GM19452 (cell line): Measurements from ENCODE around the gene HABP4.
"Not testable (repeated sequence)": the region's sequence is repeated elsewhere in the genome, so short reads cannot be mapped to it uniquely, and the experiment has no call there.

Source experiments
- ATAC-seq: cut with Tn5 transposase; IDR thresholded peaks from one replicate; pipeline ENCODE4 v1.9.1; 2021; ENCODE audit not compliant: unreplicated experiment

The HABP4 gene

DNA sequence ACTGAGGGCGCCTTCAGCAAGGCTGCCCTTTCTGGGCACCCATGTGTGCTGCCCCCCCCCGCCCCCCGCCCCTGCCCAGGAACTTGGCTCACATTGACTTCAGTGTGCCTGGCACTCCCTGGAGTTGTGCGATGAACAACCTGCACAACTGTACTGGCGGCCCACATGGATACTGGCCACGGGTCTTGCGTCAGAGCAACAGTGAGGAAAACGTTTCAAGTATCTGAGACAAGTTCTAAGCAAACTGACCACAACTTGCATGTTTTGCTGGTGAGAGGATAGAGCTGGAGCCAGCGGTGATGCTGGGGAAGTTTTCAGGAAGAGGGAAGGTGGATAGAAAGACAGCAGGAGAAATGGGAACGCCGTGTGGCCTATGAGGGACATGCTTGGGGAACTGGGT is 45.4 kb downstream of the HABP4 start:
- ATAC-seq, result no peak

DNA sequence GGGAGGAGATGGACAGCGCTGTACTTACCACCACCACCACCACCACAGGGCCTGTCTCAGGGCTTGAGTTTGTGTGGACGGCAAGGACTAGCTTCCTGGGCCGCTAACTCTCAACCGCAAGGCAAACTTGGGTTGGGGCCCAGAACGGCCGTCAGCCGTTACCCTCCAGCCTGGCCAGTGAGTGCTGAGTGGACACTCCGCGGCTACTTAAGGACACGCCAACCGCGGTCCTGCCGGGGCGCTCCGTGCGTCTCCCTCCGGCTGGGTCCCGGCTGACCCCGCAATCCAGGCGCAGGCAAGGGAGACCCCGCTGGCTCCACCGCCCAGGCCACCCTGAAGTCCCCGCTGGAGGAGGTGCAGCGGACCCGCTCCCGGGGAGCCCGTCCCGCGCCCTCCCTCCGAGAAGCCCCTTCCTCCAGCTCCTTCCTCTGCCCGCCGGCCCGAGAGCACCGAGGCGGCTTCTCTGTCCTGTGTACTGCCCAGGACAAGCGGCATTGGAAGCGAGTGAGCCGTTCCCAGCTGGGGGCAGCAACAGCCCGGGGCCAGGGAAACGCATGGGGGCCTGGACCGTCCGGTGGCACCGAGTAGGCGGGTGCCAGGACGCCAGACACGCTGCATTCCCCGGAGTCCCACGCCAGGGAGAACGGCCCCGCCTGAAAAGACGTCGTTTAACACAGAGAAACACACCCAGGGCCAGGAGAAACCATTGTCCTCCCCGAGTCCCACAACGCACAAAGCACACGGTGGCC is 46.6 kb downstream of the HABP4 start:
- ATAC-seq, result no peak

DNA sequence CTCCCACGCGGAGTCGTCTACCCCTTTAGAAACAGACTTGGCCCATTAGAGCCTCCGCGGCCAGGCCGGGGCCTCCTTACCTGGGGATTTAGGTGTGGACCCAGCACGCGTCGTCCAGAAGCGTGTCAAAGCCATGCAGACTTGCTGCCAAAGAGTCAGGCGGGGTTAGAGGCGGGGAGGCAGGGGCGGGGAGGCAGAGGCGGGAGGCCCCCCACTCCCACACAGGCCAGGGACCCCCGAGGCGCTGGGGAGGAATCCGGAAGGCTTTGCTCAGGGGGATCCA is 47.1 kb downstream of the HABP4 start:
- ATAC-seq, result no peak

DNA sequence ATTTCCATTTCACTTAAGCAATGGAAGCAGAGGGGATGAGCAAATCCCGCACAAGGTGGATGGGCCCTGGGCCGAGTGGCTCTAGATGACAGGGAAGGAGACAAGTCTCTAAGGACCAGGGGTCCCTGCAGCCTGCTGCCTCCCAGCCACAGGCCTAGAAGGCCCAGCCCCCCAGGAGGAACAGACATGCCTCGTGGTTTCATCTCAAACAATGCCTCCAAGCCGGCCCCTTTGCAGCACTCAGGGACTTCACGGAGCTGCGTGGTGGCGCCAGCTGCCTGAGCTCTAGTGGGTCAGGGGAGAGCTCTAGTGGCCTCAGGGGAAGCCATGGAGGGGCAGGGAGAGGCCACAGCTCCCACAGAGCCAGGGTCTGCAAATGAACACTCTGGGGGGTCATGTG is 48.8 kb downstream of the HABP4 start:
- no peak for ATAC-seq

DNA sequence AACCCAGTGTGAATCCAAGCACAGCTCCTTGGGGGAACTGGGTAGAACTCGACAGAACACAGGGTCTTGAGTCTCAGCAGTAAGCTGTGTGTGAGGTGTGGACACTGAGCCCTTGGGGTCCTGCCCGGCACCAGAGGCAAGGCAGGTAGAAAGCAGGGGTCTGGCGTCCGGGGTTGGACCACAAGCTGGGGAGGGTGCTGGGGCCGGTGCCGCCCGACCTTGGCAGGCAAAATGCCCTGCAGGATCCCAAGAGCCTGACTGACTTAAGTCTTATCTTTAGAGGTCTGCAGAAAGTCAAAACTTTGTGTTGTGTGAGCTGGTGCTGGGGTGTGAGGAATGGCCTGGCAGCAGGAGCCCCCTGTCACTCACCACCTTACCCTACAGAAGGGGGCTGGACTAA is 49.3 kb downstream of the HABP4 start:
- ATAC-seq, result no peak

DNA sequence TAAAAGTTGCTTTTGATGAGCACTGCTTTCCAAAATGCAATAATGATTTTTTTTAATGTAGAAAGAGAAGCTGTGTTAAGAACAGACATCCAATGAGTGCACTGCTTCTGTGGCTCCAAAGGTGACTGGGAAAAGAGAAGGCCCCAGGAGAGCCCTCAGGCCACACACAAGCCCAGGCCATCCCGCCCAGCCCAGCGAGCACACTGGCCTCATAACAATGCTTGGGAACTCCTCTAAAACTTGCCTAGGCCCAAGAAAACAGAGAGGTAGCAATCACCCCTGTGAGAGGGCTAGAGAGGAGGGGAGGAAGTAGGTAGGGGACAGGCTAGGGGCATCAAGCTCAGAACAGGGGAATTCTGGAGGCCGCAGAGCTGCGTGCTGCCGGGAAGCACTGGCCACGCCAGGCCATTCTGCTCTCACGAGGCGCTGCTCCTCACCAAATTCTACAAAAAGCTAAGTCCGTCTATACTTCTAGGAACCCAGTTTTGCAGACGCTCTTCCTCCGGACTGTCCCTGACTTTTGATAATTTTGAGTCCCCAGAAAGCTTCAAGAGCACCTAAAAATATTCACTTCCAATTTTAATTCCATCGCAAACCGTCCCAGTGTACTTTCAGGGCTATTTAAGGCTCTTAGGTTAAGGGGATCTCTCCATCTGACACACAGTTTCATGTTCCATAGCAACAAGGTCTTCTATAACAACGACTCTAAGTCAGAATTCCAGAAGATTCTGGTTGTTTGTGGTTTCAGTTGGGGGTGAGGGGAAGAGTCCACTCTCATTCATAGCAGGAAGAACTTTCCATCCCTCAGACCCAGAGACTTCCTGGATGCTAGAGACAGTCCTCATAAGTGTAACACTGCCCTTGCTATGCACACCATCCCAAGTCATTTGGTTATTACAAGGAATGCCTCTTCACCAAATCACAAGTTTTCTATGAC is 51.0 kb downstream of the HABP4 start:
- ATAC-seq, result no peak

DNA sequence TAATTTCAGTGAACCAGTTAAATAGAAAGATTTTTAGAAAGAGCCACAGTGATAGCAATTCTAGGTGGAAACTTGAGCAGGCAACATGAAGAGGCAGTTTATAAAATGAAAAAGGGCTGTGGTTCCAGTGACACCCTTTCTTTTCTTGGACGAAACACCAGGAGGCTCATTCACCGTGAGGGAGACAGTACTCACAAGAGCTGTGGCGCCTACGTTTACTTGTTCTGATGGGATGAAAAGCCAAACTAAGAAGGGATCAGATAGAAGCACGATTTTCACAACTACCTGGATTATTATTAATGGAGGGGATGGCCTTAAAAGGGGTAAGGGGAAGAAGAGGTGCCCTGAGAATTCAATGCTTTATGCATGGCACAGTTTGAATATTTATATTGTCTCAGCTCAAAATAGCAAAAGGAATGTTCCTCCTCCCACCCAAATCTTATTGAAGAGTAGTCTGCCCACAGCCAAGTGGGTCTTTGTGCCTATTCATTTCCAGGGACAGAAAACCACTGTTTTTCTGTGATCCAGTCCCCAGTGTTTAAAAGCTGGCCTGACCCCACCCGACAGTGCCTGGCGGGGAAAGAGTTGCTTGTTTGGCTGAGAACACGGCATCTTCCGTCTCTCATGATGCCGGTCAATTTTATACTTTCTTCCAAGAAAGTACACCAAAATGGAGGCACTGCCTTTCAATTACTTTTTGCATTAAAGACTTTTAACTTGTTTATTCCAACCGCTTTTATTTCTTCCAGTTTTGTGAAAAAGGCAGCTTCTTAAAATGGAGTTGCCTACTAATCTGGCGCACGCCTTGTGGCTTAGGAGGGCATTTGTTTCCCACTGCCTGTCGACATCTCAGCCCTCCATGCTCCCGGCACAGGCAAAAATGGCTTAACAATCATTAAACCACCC is 51.9 kb downstream of the HABP4 start:
- ATAC-seq, result no peak

DNA sequence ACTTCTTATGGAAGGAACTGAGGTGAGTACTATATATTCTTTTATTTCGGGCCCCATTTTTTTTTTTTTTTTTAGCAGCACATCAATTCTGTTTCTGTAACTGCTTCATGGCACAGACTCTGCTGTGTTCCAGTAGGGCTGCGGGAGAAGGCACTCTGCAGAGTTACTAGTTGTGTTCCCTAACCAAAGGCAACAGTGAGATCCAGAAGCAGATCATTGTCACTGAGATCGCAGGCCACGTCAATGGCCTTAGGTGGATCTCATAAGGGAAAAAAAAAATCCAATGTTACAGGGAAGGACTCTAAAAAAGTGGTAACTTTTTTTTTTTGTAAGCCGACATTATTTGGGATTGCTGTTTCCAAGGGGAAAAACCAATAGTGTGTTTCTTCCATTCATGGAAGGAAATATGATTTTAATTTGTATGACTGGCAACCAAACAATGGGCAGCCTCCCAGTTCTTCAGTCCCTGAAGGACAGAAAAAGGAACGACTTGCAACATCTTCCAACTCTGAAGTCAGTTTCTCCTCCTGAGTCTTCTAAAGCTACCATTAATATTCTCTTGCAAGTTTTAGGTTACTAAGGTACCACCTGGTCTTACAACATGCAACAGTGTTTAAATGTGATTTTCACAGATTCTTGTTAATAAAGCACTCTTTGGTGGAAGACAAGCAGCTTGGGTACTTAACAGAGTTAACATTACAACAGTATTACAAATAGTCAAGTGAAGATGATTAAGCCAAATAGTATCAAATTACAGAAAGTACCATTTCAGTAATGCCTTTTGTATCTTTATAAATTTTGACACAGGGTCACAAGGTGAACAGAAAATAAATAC is 52.8 kb downstream of the HABP4 start:
- ATAC-seq, result no peak

DNA sequence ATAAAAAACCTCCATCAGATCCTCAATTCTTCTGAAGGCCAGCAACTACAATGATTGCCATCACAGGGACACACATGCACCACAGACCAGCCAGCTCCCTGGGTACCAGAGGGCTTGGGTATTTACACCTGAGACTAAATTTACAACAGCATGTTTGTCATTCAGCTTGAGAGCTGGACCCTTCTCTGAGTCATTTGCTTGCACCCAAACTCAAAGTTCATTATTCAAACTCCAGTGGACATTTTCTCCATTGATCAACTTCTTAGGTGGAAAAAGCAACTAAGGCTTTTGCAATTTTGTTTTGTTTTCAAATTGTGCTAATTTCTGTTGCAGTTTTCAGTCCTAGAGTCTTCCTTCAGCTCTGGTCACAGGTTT is 53.4 kb downstream of the HABP4 start:
- not testable (repeated sequence) for ATAC-seq

DNA sequence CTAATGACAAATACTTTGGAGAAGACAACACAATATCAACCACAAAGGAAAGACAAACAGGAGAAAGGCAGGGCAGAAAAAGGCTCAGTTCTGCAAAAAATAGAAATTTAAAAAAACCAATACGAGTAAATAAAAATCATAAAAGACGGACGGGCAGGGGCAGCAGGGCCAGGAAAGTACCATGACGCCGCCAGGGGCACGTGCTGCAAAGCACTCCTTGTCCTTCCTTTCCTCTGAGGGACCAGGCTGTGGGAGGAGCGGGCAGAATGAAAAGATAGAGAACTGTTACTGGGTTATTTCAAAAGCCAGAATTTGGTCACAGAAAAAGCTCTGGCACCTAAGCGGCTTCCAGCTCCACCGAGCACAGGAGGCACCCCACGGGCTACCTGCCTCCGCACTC is 53.9 kb downstream of the HABP4 start:
- ATAC-seq, result no peak

DNA sequence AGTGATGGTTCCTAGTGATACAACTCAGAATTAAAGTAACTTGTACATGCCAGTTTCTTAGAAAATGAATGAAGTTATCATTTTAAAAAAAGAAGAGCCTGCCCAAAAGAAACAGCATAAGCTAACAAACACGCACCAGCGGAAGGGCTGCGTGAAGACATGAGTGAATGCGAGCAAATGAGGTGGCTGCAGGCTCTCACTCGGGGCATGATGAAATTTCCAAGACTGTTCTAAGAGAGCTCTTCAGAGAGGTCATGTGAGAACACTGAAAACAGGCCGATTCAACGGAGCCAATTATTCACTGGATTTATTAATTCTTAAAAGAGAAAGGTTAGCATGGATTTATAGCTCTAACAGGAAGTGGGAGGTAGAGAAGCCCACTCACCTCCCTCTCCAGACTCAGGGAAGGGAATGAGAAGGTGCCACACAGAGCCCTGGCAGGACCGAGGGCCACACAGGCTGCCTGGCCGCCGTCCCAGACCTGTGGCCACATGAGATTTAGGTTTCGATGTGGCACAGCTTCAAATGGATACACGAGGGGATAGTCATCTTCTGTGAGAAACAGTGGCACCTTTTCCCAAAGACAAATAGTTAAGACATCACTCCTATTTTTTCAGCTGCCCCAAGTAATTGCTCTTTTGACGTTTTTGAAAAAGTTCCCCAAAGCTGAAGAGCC is 55.5 kb downstream of the HABP4 start:
- ATAC-seq, result no peak

DNA sequence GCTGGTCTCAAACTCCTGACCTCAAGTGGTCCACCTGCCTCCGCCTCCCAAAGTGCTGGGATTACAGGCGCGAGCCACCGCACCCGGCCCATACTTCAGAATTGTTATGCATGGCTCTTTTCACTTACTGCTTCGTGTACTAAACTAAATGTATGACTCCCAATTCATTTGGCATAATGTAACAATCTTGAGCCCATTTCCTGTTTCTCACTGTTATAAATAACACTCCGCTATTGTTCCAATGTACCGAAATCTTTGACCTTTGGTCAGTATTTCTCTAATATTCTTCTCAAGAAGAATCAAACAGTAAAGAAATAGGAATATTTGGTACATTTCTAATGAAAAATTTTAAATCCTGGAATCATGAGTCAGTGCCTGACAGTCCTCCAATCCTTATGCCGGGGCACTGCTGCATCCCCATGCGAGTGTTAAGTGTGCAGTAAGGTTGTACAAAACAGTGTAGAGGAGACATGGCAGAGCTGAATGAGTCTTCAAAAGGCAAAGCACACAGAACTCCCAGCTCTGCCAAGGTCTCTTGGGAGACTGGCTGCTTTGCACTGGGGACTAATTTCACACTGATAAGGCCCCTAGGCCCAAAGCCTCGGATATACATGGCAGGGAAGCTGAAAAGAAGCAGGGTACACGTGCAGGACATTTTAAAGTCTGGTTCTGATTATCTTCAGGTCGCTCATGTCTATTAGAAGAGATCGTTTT is 58.4 kb downstream of the HABP4 start:
- ATAC-seq, result no peak

DNA sequence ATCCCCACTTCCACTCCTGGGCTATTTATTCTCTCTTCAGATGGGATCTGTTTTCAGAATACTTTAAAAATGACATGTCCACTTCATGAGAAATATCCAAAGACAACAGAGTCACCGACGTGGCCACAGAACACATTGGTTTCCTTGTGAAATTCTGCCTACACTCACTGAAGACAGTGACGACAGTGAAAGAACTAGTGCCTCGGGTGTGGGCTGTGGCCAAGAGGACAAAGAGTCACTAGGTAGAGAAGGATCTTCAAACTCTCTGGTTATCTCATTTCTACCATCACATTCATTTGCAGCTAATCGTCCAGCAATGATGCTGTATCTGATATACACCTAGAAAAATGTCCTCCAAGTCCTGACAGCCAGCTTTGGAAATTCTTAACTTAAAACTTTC is 59.1 kb downstream of the HABP4 start:
- ATAC-seq, result no peak

DNA sequence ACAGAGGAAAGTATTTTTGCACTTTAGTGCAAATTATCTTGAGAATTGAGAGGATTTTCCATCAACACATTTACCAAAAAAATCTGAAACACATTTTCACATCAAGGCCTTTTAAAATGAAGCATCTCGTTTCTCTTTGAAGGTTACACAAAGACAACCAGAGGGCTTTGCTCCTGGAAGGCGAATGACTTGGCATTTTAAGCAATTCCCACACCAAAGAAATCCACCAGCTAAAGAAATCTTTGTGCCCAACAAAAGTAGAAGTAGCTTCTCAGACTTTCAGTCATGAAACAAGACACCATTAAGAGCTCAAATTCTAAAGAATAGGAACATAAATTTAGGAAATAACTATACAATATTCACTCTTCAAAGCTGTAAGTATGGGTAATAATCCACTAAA is 59.9 kb downstream of the HABP4 start:
- ATAC-seq, result no peak

DNA sequence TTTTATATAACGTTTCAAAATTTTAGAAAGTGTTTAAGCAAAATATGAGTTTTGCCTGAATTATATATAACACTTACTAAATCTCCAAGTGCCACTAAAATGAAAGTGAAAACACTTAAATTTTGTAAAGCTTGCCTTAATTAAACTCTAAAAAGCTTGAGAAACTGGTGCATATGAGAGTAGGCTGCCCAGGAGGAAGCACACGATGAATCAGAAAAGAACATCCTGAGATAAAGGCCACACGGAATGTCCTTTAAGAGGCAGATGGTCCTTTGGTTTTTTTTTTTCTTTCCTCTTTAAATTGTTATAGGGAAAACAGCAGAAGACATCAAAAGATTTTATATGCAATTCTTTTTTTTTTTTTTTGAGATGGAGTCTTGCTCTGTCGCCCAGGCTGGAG is 60.3 kb downstream of the HABP4 start:
- no peak for ATAC-seq

DNA sequence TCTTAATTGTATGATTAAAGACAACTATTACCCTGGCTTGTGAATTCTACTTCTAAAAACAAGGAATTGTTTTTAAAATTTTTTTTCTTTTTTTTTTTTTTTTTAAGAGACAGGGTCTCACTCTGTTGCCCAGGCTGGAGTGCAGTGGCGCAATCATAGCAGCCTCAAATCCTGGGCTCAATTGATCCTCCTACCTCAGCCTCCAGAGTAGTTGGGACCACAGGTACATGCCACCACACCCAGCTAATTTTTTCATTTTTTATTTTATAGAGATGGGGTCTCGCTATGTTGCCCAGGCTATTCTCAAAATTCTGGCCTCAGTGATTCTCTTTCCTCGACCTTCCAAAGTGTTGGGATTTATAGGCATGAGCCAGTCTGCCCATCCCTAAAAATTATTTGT is 62.3 kb downstream of the HABP4 start:
- no peak for ATAC-seq

DNA sequence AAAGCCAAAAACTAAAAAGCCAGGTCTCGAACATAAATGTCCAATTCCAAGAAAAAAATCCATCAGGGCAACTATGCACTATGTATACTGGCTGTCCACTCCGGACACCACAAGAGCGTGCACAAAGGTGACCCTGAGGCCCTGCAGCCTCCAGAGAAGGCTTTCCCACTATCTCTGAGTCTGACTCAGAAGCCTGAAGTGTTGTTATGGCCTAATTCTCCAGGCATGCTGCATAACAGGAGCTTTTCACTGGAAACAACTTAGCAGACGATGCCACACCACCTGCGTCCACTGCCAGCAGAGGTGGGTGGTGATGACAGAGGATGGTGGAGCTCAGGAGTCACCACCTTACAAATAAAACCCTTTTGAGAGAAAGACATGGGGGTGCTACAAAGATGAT is 63.7 kb downstream of the HABP4 start:
- ATAC-seq, result no peak

DNA sequence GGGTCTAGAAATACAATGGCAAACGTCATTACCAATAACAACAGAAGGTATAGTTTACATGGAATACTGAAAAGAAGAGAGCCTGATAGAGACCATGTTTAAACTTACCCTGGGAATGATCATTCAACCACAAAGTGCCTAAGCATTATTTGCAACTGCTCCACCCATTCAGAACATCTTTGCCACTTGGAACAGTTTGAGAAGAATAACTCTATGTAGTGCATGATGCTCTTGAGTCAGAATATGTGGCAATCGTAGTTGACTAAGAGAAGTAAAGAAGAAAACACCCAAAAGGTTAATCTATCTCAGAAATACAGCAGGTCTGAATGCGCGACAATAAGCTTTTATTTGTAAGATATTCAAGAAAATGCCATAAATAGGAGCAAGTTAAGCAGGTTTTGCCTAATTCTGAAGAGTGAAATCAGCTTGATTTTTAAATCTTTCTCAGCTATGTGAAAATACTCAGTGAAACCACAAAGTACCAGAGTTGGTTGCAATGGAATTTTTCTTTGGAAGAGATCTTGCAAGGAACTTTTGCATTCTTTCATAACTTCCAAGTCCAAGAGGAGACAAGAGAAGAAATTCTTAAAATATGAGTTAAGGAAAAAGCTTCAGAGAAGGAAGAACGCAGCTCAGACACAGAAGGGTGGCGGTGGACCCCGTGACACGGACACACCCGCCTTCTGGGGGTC is 64.3 kb downstream of the HABP4 start:
- ATAC-seq, result no peak

DNA sequence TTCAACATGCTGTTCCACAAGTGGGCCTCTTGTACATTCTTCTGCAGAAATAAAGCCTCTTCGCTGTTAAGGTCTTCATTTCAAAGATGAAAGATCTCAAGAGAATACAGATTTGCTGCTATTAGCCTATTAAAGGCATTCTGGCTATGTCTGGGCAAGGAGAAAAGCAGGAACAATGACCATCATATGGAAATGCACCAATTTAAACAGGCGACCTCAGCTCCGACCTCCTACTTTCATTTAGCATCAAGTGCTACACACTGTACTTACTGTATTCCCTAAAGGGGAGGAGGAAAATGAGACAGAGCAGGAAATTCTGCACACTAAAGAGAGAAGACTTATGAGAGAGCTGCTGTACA is 64.8 kb downstream of the HABP4 start:
- no peak for ATAC-seq
